Activated naive CD8-positive, alpha-beta T cell treated with anti-CD3 and anti-CD28 coated beads for 36 hours (primary cell): ENCODE results near the gene FXYD7. TPM values are rescaled to one million over a fixed set of nuclear protein-coding genes. Genes with fewer than 3 reads are reported as not detected.

Experiments used
- DNase-seq: peaks from one replicate; pipeline ENCODE4 v3.0.0; 2021
- H3K27ac Mint-ChIP-seq: one replicate; pipeline ENCODE4 v1.8.0; 2022; ENCODE audit warnings: mild to moderate bottlenecking, moderate library complexity, mixed read lengths
- H3K27me3 Mint-ChIP-seq: one replicate; pipeline ENCODE4 v1.8.0; 2022; ENCODE audit warnings: mild to moderate bottlenecking, mixed read lengths
- H3K36me3 Mint-ChIP-seq: one replicate; pipeline ENCODE4 v1.8.0; 2021; ENCODE audit warnings: mild to moderate bottlenecking, mixed read lengths
- H3K4me1 Mint-ChIP-seq: one replicate; pipeline ENCODE4 v1.8.0; 2021; ENCODE audit warnings: mixed read lengths
- H3K4me3 Mint-ChIP-seq: one replicate; pipeline ENCODE4 v1.8.0; 2022; ENCODE audit warnings: mild to moderate bottlenecking, moderate library complexity, mixed read lengths
- H3K9me3 Mint-ChIP-seq: one replicate; pipeline ENCODE4 v1.8.0; 2022; ENCODE audit warnings: mixed read lengths
- total RNA-seq, 2 experiments: library from RNA; stranded (reverse); gene quantifications; one replicate each; pipeline ENCODE4 v1.2.3, GENCODE V29; 2021

Gene FXYD7
- total RNA-seq, 2 experiments from 2014 or later, result 0.54 to 0.62 TPM

DNA sequence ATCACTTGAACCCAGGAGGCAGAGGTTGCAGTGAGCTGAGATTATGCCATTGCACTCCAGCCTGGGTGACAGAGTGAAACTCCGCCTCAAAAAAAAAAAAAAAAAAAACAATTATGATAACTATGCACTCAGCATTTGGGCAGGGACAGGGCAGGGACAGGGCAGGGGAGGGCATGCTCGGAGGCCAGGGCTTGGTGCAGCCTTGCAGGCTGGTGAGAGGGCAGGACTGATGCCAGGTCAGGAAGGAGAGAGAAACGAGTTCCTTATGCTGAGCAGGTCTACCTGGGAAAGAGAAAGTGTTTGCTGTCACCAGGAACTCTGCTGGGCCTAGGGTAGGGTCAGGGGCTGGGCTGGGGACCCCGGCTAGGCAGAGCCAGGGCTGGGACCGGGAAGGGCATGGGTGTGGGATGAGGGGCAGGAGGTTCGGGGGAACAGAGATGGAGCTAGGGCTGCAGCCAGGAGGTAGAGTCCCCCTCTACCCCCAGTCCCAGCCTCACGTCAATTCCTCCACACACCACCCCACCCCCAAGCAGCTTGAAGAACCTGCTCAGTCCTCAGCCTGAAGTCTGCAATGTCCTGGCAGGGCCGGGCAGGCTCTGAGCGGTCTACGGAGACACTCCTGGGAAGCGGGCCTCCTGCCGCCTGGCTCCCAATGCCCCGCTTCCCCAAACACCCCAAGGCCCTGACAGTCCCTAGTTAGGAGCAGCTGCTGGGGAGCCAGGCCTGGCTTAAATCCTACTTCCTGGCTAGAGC, 24.6 kb upstream of the FXYD7 start:
- DNase-seq, result no peak
- no peaks in the 10 kb centered on the region for H3K9me3 Mint-ChIP-seq
- H3K4me3 Mint-ChIP-seq, result no peak overlapping the region
- H3K27me3 Mint-ChIP-seq, result no peaks in the 10 kb centered on the region
- peaks cover 5% of the 10 kb centered on the region for H3K4me1 Mint-ChIP-seq
- no peak overlapping the region for H3K27ac Mint-ChIP-seq
- no peaks in the 10 kb centered on the region for H3K36me3 Mint-ChIP-seq

DNA sequence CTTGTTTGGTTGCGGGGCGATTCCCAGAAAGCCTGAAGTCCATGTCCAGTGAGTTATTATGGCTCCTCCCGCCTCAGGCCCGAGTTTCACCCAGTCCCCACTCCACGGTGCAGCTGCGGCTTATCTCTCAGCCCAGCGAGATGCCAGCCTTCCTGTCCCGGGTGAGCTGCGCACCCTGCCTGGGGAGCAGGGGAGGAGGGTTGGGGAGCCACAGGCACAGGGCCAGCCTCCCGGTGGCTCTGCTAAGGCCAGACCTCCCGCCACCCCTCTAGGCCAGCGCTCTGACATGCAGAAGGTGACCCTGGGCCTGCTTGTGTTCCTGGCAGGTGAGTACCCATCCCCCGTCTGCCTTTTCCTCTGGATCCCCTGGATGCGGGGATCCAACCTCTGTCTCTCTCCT, 24.0 kb upstream of the FXYD7 start:
- Mint-ChIP-seq H3K36me3 (no peaks in the 10 kb centered on the region), H3K27me3 (no peaks in the 10 kb centered on the region), H3K9me3 (no peaks in the 10 kb centered on the region), H3K27ac (no peak overlapping the region), H3K4me1 (peaks cover 9% of the 10 kb centered on the region), H3K4me3 (no peak overlapping the region)
- no peak for DNase-seq

DNA sequence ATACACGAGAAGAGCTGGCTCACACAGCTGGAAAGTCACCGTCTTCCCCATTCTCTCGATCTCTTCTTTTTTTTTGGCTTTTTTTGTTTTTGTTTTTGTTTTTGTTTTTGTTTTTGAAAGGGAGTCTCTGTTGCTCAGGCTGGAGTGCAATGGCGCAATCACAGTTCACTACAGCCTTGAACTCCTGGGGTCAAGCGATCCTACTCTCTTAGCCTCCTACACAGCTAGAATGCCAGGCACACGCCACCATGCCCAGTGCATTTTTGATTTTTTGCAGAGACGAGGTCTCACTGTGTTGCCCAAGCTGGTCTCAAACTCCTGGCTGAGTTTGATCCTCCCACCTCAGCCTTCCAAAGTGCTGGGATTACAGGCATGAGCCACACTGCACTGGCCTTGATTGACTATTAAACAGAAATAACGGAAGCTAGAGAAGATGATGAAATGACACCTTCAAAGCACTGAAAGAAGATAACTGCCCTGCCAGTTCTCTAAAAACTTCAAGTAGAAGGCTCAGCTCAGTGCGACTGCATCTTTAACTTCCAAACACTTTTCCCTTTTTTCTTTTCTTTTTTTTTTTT, 23.4 kb upstream of the FXYD7 start:
- DNase-seq, result no peak
- H3K36me3 Mint-ChIP-seq, result no peaks in the 10 kb centered on the region
- no peak overlapping the region for H3K4me3 Mint-ChIP-seq
- no peak overlapping the region for H3K27ac Mint-ChIP-seq
- H3K9me3 Mint-ChIP-seq, result no peaks in the 10 kb centered on the region
- peaks cover 12% of the 10 kb centered on the region for H3K4me1 Mint-ChIP-seq
- H3K27me3 Mint-ChIP-seq, result no peaks in the 10 kb centered on the region

DNA sequence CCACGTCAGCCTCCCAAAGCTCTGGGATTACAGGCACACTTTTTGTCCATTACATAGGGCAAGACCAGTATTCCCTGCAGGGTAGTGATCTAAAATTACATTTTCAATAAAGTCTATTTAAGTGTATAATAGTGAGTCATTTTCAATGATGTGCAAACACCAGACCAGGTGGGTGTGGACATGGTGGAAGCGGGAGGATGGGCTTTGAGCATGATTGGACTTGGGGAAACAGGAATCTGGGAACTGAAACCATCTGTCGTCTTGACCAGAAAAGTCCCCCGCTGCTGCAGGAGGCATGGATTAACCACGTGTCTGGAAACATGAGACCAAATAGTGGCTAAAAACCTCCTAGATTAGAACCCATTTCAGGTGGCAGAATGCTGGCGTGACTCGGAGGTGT, 22.6 kb upstream of the FXYD7 start:
- DNase-seq, result no peak
- Mint-ChIP-seq H3K4me1 (peaks cover 12% of the 10 kb centered on the region), H3K27me3 (no peaks in the 10 kb centered on the region), H3K36me3 (no peaks in the 10 kb centered on the region), H3K9me3 (no peaks in the 10 kb centered on the region), H3K4me3 (no peak overlapping the region), H3K27ac (no peak overlapping the region)

DNA sequence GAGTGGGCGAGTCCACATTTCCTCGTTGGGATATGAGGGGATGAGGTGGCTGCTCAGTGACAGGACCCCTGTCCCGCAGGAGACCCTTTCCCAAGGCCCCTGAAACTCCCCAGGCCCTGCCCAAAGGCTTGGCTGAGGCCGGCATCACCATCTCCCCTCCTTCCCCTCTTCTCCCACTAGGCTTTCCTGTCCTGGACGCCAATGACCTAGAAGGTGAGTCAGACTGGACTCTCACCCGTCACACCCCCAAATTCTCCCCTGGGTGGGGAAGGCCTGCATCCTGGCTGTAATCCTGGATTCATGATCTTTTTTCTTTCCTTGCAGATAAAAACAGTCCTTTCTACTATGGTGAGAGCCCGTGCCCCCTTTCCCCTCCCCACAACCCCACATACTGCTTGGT, 22.2 kb upstream of the FXYD7 start:
- no peaks in the 10 kb centered on the region for H3K27me3 Mint-ChIP-seq
- H3K9me3 Mint-ChIP-seq, result no peaks in the 10 kb centered on the region
- H3K4me3 Mint-ChIP-seq, result no peak overlapping the region
- no peak overlapping the region for H3K27ac Mint-ChIP-seq
- peaks cover 12% of the 10 kb centered on the region for H3K4me1 Mint-ChIP-seq
- H3K36me3 Mint-ChIP-seq, result no peaks in the 10 kb centered on the region
- no peak for DNase-seq

DNA sequence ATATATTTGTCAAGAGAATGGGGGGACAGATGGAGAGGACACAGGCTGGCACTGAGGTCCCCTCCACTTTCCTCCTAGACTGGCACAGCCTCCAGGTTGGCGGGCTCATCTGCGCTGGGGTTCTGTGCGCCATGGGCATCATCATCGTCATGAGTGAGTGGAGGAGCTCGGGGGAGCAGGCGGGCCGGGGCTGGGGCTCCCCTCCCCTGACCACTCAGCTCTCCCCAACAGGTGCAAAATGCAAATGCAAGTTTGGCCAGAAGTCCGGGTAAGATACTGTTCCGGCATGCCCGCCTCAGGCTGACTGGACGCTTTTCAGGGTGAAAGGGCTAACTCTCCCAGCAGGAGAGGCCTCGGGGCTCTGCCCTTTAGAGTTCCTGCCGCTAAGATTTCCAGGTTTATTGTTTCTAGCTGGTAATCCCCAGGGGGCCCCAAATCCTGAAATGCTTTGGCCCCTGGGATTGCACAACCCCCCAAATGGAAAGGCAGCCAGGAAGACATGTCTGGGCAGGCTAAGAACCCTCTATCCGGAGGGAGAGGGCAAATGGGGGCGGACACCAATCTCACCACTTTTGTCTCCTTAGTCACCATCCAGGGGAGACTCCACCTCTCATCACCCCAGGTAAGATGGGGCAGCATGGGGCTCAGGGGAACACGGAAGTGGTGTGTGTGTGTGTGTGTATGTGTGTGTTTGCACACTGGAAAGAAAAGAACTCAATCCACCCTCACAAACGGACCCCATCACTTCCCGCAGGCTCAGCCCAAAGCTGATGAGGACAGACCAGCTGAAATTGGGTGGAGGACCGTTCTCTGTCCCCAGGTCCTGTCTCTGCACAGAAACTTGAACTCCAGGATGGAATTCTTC, 20.1 kb upstream of the FXYD7 start:
- Mint-ChIP-seq H3K4me1 (peaks cover 12% of the 10 kb centered on the region), H3K9me3 (no peaks in the 10 kb centered on the region), H3K27me3 (no peaks in the 10 kb centered on the region), H3K36me3 (no peaks in the 10 kb centered on the region), H3K27ac (no peak overlapping the region), H3K4me3 (no peak overlapping the region)
- DNase-seq, result no peak

DNA sequence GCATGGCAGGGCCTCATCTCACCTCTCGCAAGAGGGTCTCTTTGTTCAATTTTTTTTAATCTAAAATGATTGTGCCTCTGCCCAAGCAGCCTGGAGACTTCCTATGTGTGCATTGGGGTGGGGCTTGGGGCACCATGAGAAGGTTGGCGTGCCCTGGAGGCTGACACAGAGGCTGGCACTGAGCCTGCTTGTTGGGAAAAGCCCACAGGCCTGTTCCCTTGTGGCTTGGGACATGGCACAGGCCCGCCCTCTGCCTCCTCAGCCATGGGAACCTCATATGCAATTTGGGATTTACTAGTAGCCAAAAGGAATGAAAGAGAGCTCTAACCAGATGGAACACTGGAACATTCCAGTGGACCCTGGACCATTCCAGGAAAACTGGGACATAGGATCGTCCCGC, 19.5 kb upstream of the FXYD7 start:
- no peak overlapping the region for H3K27ac Mint-ChIP-seq
- H3K27me3 Mint-ChIP-seq, result no peaks in the 10 kb centered on the region
- H3K4me3 Mint-ChIP-seq, result peak overlapping the region; percentile 72
- peaks cover 12% of the 10 kb centered on the region for H3K4me1 Mint-ChIP-seq
- no peak for DNase-seq
- H3K36me3 Mint-ChIP-seq, result no peaks in the 10 kb centered on the region
- no peaks in the 10 kb centered on the region for H3K9me3 Mint-ChIP-seq

DNA sequence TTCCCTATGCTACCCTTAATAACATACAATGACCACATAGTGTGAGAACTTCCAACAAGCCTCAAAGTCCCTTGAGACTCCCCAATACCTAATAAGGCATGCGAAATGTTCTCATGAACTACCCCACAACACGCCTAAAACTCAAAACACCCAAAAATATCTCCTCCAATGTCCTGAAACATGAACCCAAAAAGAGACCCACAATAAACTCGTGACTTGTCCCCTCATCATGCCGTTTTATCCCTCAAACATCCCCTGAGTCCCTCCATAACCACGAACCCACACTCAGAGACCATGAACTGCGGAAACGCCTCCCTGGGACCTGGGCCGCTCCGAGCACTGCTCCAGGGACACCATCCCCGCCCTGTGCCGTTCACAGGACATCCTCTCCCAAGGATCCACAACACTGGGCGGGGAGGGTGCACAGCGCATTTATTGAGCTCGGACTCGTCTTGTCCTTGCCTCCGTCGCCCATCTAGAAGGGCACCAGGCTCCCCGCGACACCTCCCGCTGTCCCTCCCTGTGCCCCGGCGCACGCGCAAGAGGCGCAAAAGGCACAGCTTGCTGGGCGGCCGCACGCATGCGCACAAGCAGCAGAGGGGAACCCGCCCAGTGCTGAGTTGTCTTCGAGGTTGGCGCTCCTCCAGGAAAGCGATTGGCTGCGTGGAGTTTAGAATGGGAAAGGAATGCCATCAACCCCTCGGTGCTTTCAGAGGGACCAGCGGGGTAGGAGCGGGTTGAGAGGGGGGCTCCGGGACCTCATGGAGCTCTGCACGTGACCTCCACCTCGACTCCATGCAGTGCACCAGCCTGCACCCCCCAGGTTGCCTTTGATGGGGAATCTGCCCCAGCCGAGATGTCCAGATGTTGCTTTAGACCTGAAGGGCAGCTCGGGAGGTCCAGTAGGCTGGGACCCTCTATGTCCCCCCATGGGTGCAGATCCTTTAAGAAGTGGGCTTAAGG, 18.7 kb upstream of the FXYD7 start:
- Mint-ChIP-seq H3K27me3 (no peaks in the 10 kb centered on the region), H3K36me3 (no peaks in the 10 kb centered on the region), H3K4me3 (peak overlapping the region; percentile 72), H3K4me1 (peaks cover 12% of the 10 kb centered on the region), H3K9me3 (no peaks in the 10 kb centered on the region), H3K27ac (peak overlapping the region; percentile 0)
- peak; percentile 90 for DNase-seq

DNA sequence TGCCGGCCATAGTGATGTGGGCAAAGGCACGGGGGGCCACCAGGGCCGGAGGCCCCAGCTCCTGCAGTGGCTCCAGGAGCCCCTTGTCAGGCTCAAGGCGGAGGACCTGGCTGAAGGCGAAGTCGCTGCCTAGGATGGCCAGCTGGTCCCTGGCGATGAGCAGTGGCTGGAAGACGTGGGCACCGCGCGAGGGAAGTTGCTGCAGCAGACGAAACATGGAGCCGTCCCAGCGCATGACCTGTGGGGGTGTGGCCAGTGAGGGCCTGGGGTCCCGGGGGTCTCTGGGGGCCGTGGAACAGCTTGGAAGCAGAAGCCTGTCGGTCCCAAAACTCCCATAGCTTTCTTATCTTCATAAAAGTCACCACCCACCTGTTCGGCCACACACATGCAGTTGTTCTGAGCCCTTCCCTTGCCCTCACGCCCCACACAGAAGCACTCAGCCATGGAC, 17.8 kb upstream of the FXYD7 start:
- H3K9me3 Mint-ChIP-seq, result no peaks in the 10 kb centered on the region

DNA sequence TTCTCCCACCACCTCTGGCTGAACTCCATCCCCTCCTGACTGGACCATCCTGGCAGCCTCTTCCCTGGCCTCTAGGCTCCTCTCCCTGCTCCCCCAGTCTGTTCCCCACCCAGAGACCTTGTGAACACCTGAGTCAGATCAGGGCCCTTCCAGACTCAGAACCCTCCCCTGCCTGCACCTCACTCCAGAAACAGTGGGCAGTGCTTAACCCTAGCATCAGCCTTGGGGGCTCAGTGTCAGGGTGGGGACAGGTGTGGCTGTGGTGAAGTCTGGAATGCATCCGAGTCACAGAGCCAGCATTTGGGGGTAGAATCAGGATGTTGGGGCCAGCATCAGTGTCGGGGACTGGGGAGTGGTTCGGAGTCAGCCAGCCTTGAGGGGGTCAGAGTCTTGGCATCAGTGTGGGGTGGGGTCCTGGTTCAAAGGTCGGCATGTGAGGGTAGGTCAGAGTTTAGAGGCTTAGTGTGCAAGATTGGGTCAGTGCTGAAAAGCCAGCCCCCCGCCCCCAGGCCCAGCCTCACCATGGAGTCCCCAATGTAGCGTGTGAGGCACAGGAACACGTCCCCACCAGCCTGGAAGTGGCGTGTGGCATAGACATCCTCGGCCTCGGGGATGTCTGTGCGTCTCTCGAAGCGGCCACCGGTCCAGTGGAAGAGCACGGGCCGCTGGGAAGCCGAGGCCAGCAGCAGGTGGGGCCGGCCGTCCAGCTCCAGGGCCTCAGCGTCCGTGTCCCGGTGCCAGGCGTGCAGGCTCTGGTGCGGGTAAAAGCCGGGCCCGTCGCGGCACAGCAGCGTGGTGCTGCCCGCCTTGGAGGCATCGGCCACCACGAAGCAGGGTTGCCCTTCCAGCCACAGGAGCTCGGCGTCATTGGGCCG, 17.1 kb upstream of the FXYD7 start:
- Mint-ChIP-seq H3K4me3 (no peak overlapping the region), H3K27ac (no peak overlapping the region), H3K4me1 (peaks cover 12% of the 10 kb centered on the region), H3K27me3 (no peaks in the 10 kb centered on the region), H3K9me3 (no peaks in the 10 kb centered on the region), H3K36me3 (no peaks in the 10 kb centered on the region)
- DNase-seq, result no peak

More for the DNA sequence above, 17.8 kb upstream of the FXYD7 start:
- Mint-ChIP-seq H3K27me3 (no peaks in the 10 kb centered on the region), H3K4me1 (peaks cover 12% of the 10 kb centered on the region), H3K36me3 (no peaks in the 10 kb centered on the region), H3K4me3 (no peak overlapping the region), H3K27ac (no peak overlapping the region)
- DNase-seq, result no peak

DNA sequence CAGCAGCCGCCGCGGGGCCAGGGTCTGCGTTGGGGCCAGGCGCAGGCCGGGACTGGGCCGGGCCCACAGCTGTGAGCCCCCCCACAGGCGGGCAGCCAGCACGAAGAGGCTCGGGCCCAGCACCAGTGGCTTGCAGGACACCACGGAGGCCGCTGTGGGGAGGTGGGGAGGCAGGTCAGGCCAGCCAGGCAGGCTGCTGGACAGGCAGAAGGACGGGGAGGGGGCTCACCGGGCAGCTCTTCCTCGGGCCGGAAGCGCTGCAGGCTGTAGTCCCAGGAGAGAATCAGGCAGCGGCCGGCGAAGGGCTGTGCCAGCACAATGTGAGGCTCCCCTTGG, 16.5 kb upstream of the FXYD7 start:
- Mint-ChIP-seq H3K4me1 (peaks cover 12% of the 10 kb centered on the region), H3K27me3 (no peaks in the 10 kb centered on the region), H3K9me3 (no peaks in the 10 kb centered on the region), H3K4me3 (no peak overlapping the region), H3K36me3 (no peaks in the 10 kb centered on the region), H3K27ac (no peak overlapping the region)
- no peak for DNase-seq

DNA sequence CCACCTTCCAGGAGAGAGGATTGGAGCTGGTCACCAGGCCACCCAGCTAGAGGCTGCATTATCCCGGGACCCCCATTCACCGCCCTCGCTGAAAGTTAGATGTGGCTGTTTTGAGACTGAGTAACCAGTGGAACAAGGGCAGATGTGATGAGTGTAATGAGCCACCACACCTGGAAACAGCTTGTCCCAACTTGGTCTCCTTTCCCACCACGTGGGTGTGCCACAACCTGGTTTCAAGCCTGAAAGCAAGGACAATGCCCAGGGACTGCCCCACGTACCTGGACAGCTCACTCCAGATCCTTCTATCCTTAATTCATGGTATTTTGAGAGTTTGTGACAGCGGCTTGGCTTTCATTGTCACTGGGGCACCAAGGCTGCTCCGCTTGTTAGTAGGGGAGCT, 15.2 kb upstream of the FXYD7 start:
- H3K4me3 Mint-ChIP-seq, result no peak overlapping the region
- no peak overlapping the region for H3K27ac Mint-ChIP-seq
- H3K4me1 Mint-ChIP-seq, result peaks cover 12% of the 10 kb centered on the region

DNA sequence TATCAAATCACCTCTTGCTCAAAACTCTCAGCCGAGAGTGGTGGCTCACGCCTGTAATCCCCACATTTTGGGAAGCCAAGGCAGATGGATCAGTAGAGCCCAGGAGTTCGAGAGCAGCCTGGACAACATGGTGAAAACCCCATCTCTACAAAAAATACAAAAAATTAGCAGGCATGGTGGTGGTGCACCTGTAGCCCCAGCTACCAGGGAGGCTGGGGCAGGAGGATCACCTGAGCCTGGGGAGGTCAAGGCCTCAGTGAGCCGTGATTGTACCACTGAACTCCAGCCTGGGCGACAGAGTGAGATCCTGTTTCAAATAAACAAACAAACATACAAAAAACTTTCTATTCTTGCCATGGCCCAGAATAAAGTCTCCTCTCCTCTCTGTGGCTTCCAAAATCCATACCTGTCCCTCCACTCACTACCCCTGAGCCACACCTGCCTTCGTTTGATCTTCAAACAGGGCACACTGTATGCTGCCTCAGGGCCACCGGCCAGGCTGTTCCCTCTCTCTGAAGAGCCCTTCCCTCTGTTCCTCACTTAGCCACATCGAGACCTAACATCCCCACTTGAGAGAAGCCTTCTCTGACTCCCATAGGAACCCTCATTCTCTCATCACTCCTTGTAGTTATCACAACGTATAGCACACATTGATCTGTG, 14.5 kb upstream of the FXYD7 start:
- no peak overlapping the region for H3K4me3 Mint-ChIP-seq
- no peaks in the 10 kb centered on the region for H3K27me3 Mint-ChIP-seq
- no peaks in the 10 kb centered on the region for H3K36me3 Mint-ChIP-seq
- no peaks in the 10 kb centered on the region for H3K9me3 Mint-ChIP-seq
- no peak overlapping the region for H3K27ac Mint-ChIP-seq
- H3K4me1 Mint-ChIP-seq, result peaks cover 12% of the 10 kb centered on the region
- no peak for DNase-seq

More for the DNA sequence above, 15.2 kb upstream of the FXYD7 start:
- DNase-seq, result no peak
- Mint-ChIP-seq H3K9me3 (no peaks in the 10 kb centered on the region), H3K36me3 (no peaks in the 10 kb centered on the region), H3K27me3 (no peaks in the 10 kb centered on the region)
